Spleen (tissue), 11 donors: ENCODE measurements around the gene MLH3. TPM values are rescaled to one million over a fixed set of nuclear protein-coding genes. Genes with fewer than 3 reads are reported as not detected.

ENCODE experiments used
- DNase-seq: peaks from one replicate; pipeline ENCODE4 v3.0.0-alpha.2; 2020
- H3K27ac ChIP-seq, 8 donors: fragments of 200-600 bp; sonication (generic) in 7 of 8; 1 replicate in 4 of 8; 2 replicates in 4 of 8; pipeline versions ENCODE4 v1.5.0 to v1.8.0; 2016 to 2021; ENCODE audit warnings: inconsistent platforms in 4 of 8, mild to moderate bottlenecking in 4 of 8, moderate library complexity in 1 of 8
- H3K27me3 ChIP-seq, 7 donors: fragments of 200-600 bp; sonication (generic) in 6 of 7; replicated peaks in 1 of 7; 1 replicate in 4 of 7; 2 replicates in 3 of 7; pipeline versions ENCODE4 v1.5.0 to v1.8.0; 2016 to 2021; ENCODE audit warnings: inconsistent platforms in 3 of 7, mild to moderate bottlenecking in 1 of 7
- H3K36me3 ChIP-seq, 6 donors: fragments of 200-600 bp; sonication (generic) in 5 of 6; 1 replicate in 4 of 6; 2 replicates in 2 of 6; pipeline versions ENCODE4 v1.5.0 to v1.8.0; 2016 to 2021; ENCODE audit warnings: inconsistent platforms in 2 of 6
- H3K4me1 ChIP-seq, 6 donors: fragments of 200-600 bp; sonication (generic) in 5 of 6; 1 replicate in 3 of 6; 2 replicates in 3 of 6; pipeline versions ENCODE4 v1.5.0 to v1.8.0; 2016 to 2021; ENCODE audit warnings: inconsistent platforms in 3 of 6
- H3K4me3 ChIP-seq, 8 donors: fragments of 200-600 bp; sonication (generic) in 7 of 8; 1 replicate in 4 of 8; 2 replicates in 4 of 8; pipeline versions ENCODE4 v1.5.0 to v1.8.0; 2016 to 2021; ENCODE audit warnings: inconsistent platforms in 4 of 8, mild to moderate bottlenecking in 4 of 8, moderate library complexity in 2 of 8
- H3K9me3 ChIP-seq, 8 donors: fragments of 200-600 bp; sonication (generic) in 7 of 8; 1 replicate in 4 of 8; 2 replicates in 4 of 8; pipeline versions ENCODE4 v1.5.0 to v1.8.0; 2016 to 2021; ENCODE audit warnings: inconsistent platforms in 4 of 8
- CTCF ChIP-seq, 11 experiments: fragments of 200-600 bp in 7 of 11; fragments of 450-650 bp in 4 of 11; sonication (generic) in 4 of 11; IDR thresholded peaks in 8 of 11; conservative IDR thresholded peaks in 3 of 11; 1 replicate in 7 of 11; 2 replicates in 4 of 11; pipeline versions ENCODE4 v1.4.0 to v1.8.0; 2016 to 2021; ENCODE audit warnings: antibody characterized with exemption in 11 of 11, inconsistent platforms in 4 of 11, mild to moderate bottlenecking in 1 of 11
- POLR2A ChIP-seq, 3 donors: fragments of 450-650 bp; IDR thresholded peaks; one replicate each; pipeline ENCODE4 v1.5.1; 2017; ENCODE audit warnings: antibody characterized with exemption in 3 of 3, mild to moderate bottlenecking in 1 of 3
- POLR2AphosphoS5 ChIP-seq, 3 donors: sonication (generic); formaldehyde crosslinking; IDR thresholded peaks; one replicate each; pipeline ENCODE4 v1.5.1; 2017; ENCODE audit warnings: antibody characterized with exemption in 3 of 3
- WGBS, 5 donors: extraction: QIAGEN DNeasy Blood & Tissue Kit in 3 of 5; methylation state at CpG; one replicate each; pipeline versions ENCODE4 v1.1.5 to v1.1.7; 2013 to 2018; 5-methylcytosine and 5-hydroxymethylcytosine counted together
- intact Hi-C: fragments of 100-400 bp; cut with DNase I; formaldehyde crosslinking; loops from one replicate; pipeline ENCODE4 v1.15.0; 2023; ENCODE audit warnings: low total_unique reads
- polyA plus RNA-seq, 3 donors: library from polyadenylated mRNA; stranded (reverse); fragments of 200-250 nt; gene quantifications; one replicate each; pipeline ENCODE4 v1.2.1, GENCODE V29; 2013
- total RNA-seq, 7 donors: library from RNA; depleted of rRNA in 3 of 7; stranded (reverse); fragments of >200 nt in 3 of 7; fragmentation: NEBNext Ultra II Directional in 4 of 7; extraction: Animal tissue kit (Norgen Biotek cat#: 25700) in 4 of 7; gene quantifications; one replicate each; pipeline versions ENCODE4 v1.1.0 to v1.2.1, GENCODE V29; 2016 to 2021
- donor health status: healthy with polysubstance abuse.
- donor health status: DM: no; HTN: no; CAD: no; lungs with moderate emphysema.
- donor health status: DM: no; HTN: no; CAD: no.
- donor health status: Bipolar disorder and iron deficiency.
- donor health status: healthy.
- donor health status: DM: no; HTN: no; CAD: no.
- donor health status: DM: yes; HTN: yes; CAD: no.

Gene MLH3
- total and polyA plus RNA-seq, 10 donors, result 14.8 to 37.7 (median 28.6) TPM

- H3K9me3 ChIP-seq, result no peaks in the 10 kb centered on the region
- H3K36me3 ChIP-seq, result peaks cover 0 to 78% (median 63%) of the 10 kb centered on the region in 6 donors
- no peaks in the 10 kb centered on the region for H3K4me1 ChIP-seq
- TF ChIP-seq POLR2AphosphoS5 (IDR thresholded peaks at IDR 0.05) (no peak), POLR2A (IDR thresholded peaks at IDR 0.05) (no peak), CTCF (IDR thresholded peaks at IDR 0.05 in 8 of 11, conservative IDR thresholded peaks at IDR 0.05 in 3 of 11) (no peak)
- H3K27ac ChIP-seq, result no peak overlapping the region
- DNase-seq, result no peak
- 83 to 100% (median 96%) methylated on average over 1 of the region's 1 CpG for WGBS, 5 donors
- intact Hi-C loops, result loop anchor here (10.0 kb wide), 2 partner anchors 138 to 218 kb away; no protein-coding TSS in a partner anchor
- H3K4me3 ChIP-seq, result no peak overlapping the region
- H3K27me3 ChIP-seq, result no peaks in the 10 kb centered on the region
Observed at GRCh38 chr14:75083271-75083670, 32.0 kb upstream of the MLH3 start.

- intact Hi-C loops, result loop anchor here (10.0 kb wide), 2 partner anchors 137 to 217 kb away; no protein-coding TSS in a partner anchor
- H3K36me3 ChIP-seq, result peaks cover 0 to 62% (median 48%) of the 10 kb centered on the region in 6 donors
- H3K4me3 ChIP-seq, result no peak overlapping the region
- no peaks in the 10 kb centered on the region for H3K4me1 ChIP-seq
- WGBS, 5 donors, result 86 to 97% (median 93%) methylated on average over 2 of the region's 2 CpGs
- H3K9me3 ChIP-seq, result no peaks in the 10 kb centered on the region
- DNase-seq, result no peak
- TF ChIP-seq CTCF (IDR thresholded peaks at IDR 0.05 in 8 of 11, conservative IDR thresholded peaks at IDR 0.05 in 3 of 11) (no peak), POLR2AphosphoS5 (IDR thresholded peaks at IDR 0.05) (no peak), POLR2A (IDR thresholded peaks at IDR 0.05) (no peak)
- H3K27me3 ChIP-seq, result no peaks in the 10 kb centered on the region
- H3K27ac ChIP-seq, result no peak overlapping the region
Observed at GRCh38 chr14:75081660-75082229, 30.5 kb upstream of the MLH3 start.

DNA sequence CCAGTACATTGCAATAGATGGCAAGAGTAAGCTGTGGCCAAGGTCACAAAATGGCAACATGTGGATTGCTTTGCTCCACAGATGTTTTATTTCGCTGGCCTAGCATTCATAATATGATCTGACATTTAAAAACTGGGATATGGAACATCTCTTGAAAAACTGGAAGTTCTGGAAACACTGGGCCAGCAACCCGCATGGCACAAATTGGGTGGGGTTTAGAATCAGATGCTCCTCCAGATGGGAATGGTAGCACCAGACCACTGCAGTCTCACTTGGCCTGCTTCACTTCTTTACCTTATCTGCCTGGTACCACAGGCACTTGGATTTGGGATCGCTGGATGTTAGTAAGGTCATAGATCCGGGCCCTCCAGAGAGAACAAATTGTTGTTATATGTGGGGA lies 28.3 kb upstream of the MLH3 start:
- TF ChIP-seq CTCF (IDR thresholded peaks at IDR 0.05 in 8 of 11, conservative IDR thresholded peaks at IDR 0.05 in 3 of 11), result no peak
- TF ChIP-seq POLR2AphosphoS5 (IDR thresholded peaks at IDR 0.05), result no peak
- no peak for TF ChIP-seq POLR2A (IDR thresholded peaks at IDR 0.05)
- Histone ChIP-seq H3K27ac (no peak overlapping the region), H3K27me3 (no peaks in the 10 kb centered on the region), H3K4me3 (no peak overlapping the region), H3K9me3 (no peaks in the 10 kb centered on the region), H3K36me3 (peaks cover 0 to 40% (median 27%) of the 10 kb centered on the region in 6 donors), H3K4me1 (no peaks in the 10 kb centered on the region)
- no peak for DNase-seq
- intact Hi-C loops, result no loop called here
- WGBS, 5 donors, result 45 to 76% (median 50%) methylated on average over 4 of the region's 4 CpGs

DNA sequence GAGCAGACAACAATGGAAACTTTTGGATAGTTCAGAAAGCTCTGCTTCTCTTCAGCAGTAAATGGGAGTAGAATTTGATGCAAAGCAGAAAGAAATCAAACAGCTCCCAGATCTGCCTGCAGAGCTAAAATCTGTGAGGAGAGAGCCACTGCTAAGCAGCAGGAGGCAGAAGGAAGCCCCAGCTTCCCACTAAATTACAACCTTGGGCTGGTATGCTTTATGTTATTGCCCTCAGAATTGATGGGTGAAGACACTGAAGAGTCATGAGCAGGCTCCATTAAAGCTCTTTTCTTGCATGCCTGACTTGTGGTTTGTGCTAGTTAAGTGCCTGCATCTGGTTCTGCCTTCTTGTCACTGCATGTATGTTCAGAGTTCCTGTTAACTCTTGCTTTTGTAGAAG lies 26.5 kb upstream of the MLH3 start:
- DNase-seq, result no peak
- Histone ChIP-seq H3K4me1 (no peaks in the 10 kb centered on the region), H3K9me3 (no peaks in the 10 kb centered on the region), H3K27me3 (no peaks in the 10 kb centered on the region), H3K27ac (no peak overlapping the region), H3K4me3 (no peak overlapping the region), H3K36me3 (peaks cover 0 to 23% (median 10%) of the 10 kb centered on the region in 6 donors)
- no peak for TF ChIP-seq POLR2AphosphoS5 (IDR thresholded peaks at IDR 0.05)
- TF ChIP-seq CTCF (IDR thresholded peaks at IDR 0.05 in 8 of 11, conservative IDR thresholded peaks at IDR 0.05 in 3 of 11), result no peak
- TF ChIP-seq POLR2A (IDR thresholded peaks at IDR 0.05), result no peak
- intact Hi-C loops, result no loop called here
